ENCODE results near the gene CUX1.
"Not testable (repeated sequence)": the region's sequence is repeated elsewhere in the genome, so short reads cannot be mapped to it uniquely, and the experiment has no call there.

The CUX1 gene

DNA sequence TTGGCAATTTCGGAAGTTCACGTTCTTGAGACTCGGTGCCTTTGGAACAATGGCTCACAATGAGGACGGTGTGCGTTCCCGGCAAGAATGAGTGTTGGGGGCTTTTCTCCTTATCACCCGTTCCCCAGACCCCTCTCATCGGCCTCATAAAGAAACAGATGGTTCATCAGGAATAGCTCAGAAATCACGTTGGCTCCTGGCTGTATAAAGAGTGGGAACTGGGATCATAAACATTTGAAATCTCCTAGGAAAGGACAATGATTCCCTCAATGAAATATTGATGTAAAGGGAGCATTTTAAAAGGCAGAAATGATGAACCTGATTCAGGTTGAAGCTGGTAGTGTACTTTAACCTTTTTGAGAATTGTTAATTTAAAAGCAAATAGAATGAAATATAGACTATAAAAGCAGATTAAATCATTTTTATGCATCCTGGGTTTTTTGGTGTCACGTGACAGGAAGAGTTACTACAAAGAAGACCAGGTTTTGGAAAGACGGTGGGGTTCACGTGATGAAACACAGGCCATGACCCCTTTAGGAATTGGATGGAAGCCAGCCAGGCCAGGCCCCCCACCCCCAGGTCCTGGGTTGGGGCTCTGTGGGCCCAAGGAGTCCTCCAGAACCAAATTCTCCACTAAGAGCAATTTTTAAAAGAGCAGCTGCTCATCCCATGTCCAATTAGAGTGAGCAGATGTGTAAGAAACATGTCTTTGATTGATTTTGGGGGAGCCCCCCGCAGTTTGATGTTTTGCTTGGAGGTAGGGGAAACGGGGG is 63.0 kb downstream of the CUX1 start:
- no peak for DNase-seq (ENCODE audit: low read depth, low spot score)
- TF ChIP-seq, protein P1, sequence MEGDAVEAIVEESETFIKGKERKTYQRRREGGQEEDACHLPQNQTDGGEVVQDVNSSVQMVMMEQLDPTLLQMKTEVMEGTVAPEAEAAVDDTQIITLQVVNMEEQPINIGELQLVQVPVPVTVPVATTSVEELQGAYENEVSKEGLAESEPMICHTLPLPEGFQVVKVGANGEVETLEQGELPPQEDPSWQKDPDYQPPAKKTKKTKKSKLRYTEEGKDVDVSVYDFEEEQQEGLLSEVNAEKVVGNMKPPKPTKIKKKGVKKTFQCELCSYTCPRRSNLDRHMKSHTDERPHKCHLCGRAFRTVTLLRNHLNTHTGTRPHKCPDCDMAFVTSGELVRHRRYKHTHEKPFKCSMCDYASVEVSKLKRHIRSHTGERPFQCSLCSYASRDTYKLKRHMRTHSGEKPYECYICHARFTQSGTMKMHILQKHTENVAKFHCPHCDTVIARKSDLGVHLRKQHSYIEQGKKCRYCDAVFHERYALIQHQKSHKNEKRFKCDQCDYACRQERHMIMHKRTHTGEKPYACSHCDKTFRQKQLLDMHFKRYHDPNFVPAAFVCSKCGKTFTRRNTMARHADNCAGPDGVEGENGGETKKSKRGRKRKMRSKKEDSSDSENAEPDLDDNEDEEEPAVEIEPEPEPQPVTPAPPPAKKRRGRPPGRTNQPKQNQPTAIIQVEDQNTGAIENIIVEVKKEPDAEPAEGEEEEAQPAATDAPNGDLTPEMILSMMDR (IDR thresholded peaks at IDR 0.05; ENCODE audit: insufficient read depth, low read length, missing control alignments) = no peak
- ChIA-PET POLR2A (no interaction called here), CTCF (interaction anchor here (0.9 to 1.2 kb wide), 3 partner anchors 8 to 354 kb away, joined by 3 read pairs; no protein-coding TSS in a partner anchor)
- no peak overlapping the region for H3K4me3 ChIP-seq (ENCODE audit: low read depth, low read length)

DNA sequence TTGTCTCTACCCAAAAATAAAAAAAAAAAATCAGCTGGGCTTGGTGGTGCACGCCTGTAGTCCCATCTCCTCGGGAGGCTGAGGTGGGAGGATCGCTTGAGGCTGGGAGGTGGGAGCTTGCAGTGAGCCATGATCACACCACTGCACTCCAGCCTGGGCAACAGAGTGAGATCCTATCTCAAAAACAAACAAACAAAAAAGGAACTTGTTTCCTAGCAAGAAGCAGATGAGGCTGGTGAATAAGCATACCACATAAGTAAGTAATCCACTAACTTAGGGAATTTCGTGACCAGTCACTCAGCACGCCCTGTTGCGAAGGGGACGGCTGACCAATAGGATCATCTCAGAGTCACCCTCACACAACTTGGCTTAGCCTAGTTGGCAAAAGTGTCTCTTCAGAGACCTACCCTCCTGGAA is 64.6 kb downstream of the CUX1 start:
- TF ChIP-seq, protein P1 (IDR thresholded peaks at IDR 0.05; ENCODE audit: insufficient read depth, low read length, missing control alignments) = no peak
- H3K4me3 ChIP-seq (ENCODE audit: low read depth, low read length) = no peak overlapping the region
- ChIA-PET CTCF (no interaction called here), POLR2A (interaction anchor here (0.6 to 2.1 kb wide), 3 partner anchors 42 to 120 kb away, joined by 3 to 7 read pairs (median 3); no protein-coding TSS in a partner anchor)
- peak; percentile 98 for DNase-seq (ENCODE audit: low read depth, low spot score)

DNA sequence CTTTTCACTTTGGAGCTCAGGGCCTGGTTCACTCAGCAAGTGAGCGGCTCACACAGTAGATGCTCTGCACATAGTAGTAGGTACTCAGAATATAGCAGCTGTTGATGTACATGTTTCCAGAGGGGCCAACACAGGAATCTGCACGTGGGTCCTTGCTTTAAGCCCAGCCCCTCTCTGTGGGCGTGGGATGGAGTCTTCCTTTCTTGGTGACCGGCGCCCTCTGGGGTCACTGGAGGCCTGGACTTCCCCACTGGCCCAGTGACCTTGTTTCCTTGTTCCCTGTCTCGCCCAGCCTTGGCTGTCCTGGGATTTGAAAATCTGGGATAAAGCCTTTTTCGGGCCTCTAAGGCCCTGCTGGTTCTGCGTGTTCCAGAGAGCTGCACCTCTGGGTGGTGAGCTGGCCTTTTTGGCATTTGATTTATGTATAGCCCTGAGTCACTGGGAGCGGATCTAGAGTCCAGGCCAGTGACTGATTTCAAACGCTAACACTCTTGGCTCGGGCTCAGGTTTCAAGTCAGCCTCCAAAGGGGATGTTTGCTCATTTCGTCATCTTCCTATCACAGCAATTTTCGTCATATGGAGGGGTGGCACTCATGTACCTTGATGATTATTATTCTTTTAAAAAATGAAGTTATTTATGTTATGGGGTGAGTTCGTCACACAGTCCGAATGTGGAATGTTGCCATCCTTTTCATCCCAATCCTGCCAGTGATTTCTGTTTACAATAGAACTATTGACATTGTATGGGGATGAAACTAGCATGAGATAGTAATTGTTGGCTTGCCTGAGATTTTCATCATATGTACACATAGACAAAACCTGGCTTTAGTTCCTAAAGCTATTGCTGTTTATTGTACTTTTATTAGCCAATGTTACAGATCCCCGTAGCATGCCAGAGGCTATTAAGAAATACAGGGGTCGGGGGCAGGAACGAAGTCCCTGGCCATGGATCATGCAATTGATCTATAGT is 65.5 kb downstream of the CUX1 start:
- CTCF ChIA-PET = interaction anchor here (0.6 kb wide), 1 partner anchor 54 kb away, joined by 3 read pairs; no protein-coding TSS in a partner anchor
- peak; percentile 99 for DNase-seq (ENCODE audit: low read depth, low spot score)
- POLR2A ChIA-PET = interaction anchor here (0.5 to 2.1 kb wide), 4 partner anchors 18 to 80 kb away, joined by 3 to 7 read pairs (median 3); no protein-coding TSS in a partner anchor
- TF ChIP-seq, protein P1 (IDR thresholded peaks at IDR 0.05; ENCODE audit: insufficient read depth, low read length, missing control alignments) = no peak
- peak overlapping the region; percentile 27 for H3K4me3 ChIP-seq (ENCODE audit: low read depth, low read length)

DNA sequence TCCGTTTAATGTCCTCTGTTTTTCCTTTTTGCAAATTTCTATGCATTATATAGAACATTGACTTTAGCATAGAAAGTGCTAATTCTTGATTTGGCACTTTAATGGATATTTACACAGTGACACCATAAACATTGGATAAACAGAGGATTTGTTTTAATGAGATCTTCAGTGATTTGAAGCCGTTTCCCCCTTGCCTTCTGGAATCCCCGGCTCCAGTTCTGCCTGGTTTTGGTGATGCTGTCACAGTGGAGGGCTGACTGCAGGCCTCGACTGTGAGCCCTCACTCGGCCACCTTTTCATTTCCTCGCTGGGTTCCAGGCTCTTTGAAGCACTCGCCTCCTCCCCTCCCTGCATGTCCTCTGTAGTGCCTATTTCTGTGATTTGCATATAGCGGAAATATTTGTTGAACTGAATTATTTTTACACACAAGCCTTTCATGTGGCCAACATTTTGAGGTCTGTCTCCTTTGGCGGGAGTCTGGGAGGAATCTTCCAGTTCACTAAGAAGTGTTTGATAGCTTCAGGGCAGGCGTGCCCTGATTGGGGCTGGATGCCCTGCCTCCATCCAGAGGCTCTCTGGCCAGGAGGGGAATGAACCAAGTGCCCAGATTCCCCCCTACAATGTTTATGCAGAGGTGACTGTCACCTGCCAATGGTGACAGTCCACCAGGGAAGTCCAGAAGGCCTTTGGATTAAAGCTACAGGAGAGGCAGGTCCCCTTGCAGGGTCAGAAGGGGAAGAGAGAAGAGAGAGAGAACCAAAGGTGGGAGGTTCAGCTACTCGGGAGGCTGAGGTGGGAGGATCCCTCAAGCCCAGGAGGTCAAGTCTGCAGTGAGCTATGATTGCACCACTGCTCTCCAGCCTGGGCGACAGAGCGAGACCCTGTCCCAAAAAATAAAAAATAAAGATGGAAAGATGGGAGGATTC is 67.5 kb downstream of the CUX1 start:
- no peak overlapping the region for H3K4me3 ChIP-seq (ENCODE audit: low read depth, low read length)
- CTCF ChIA-PET = no interaction called here
- TF ChIP-seq, protein P1 (IDR thresholded peaks at IDR 0.05; ENCODE audit: insufficient read depth, low read length, missing control alignments) = no peak
- DNase-seq (ENCODE audit: low read depth, low spot score) = no peak
- POLR2A ChIA-PET = no interaction called here

DNA sequence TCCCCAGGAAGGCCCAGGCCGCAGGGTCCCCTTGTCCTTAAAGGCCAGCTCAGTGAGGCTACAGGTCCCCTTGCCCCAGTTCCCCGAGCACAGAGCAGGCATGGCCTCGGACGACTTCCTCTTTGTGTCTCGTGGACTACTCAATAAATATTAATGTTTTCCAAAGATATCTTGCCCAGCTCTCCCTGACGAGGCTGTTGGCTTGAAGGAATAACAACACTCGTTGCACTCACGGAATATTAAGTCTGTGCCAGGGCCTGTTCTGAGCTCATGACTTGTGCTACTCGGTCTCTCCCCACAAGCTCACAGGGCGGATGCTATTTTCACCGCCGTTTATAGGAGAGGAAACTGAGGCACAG is 68.2 kb downstream of the CUX1 start:
- POLR2A ChIA-PET = no interaction called here
- TF ChIP-seq, protein P1 (IDR thresholded peaks at IDR 0.05; ENCODE audit: insufficient read depth, low read length, missing control alignments) = no peak
- H3K4me3 ChIP-seq (ENCODE audit: low read depth, low read length) = no peak overlapping the region
- DNase-seq (ENCODE audit: low read depth, low spot score) = no peak
- CTCF ChIA-PET = no interaction called here

DNA sequence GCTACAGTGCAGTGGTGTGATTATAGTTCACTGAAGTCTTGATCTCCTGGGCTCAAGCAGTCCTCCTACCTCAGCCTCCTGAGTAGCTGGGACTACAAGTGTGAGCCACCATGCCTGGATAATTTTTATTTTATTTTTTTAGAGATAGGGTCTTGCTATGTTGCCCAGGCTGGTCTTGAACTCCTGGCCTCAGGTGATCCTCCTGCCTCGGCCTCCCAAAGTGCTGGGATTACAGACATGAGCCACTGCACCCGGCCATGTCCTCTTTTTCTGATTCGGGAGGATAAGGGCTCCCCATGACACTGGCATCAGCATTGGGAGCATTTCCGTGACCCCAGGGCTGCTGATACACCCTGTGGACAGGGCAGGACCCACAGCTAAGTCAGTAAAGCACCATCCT is 69.9 kb downstream of the CUX1 start:
- H3K4me3 ChIP-seq (ENCODE audit: low read depth, low read length); DNase-seq (ENCODE audit: low read depth, low spot score); POLR2A ChIA-PET: not testable (repeated sequence)
- CTCF ChIA-PET = interaction anchor here (0.6 to 1.4 kb wide), 2 partner anchors 9 to 282 kb away, joined by 3 read pairs; no protein-coding TSS in a partner anchor

DNA sequence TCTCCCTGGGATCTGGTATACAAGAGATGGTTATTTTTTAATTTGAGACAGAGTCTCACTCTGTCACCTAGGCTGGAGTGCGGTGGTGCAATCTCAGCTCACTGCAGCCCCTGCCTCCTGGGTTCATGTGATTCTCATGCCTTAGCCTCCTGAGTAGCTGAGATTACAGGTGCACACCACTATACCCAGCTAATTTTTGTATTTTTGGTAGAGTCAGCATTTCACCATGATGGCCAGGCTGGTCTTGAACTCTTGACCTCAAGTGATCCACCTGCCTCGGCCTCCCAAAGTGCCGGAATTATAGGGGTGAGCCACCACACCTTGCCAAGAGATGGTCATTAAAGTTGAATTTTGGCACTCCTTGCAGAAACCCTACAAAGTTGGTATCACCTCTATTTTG is 71.1 kb downstream of the CUX1 start:
- H3K4me3 ChIP-seq (ENCODE audit: low read depth, low read length); DNase-seq (ENCODE audit: low read depth, low spot score); POLR2A ChIA-PET: not testable (repeated sequence)
- CTCF ChIA-PET = interaction anchor here (1.4 to 1.5 kb wide), 2 partner anchors 8 to 12 kb away, joined by 3 read pairs; no protein-coding TSS in a partner anchor
